Ishikawa (cell line): Measurements from ENCODE around the gene CCSER1.

Experiments
- EP300 ChIP-seq: IDR thresholded peaks from 2 replicates; pipeline ENCODE4 v1.6.1; 2012; ENCODE audit warnings: borderline replicate concordance
- MAX ChIP-seq: IDR thresholded peaks from 2 replicates; pipeline ENCODE4 v1.6.1; 2012
- RAD21 ChIP-seq: IDR thresholded peaks from 2 replicates; pipeline ENCODE4 v1.6.1; 2012; ENCODE audit warnings: low read depth
- REST ChIP-seq: IDR thresholded peaks from 2 replicates; pipeline ENCODE4 v1.6.1; 2012; ENCODE audit warnings: low read depth, mild to moderate bottlenecking
- TAF1 ChIP-seq: IDR thresholded peaks from 2 replicates; pipeline ENCODE4 v1.6.1; 2012; ENCODE audit warnings: low read depth, mild to moderate bottlenecking
- TCF12 ChIP-seq: IDR thresholded peaks from 2 replicates; pipeline ENCODE4 v1.6.1; 2012; ENCODE audit warnings: low read depth
- YY1 ChIP-seq: IDR thresholded peaks from 2 replicates; pipeline ENCODE4 v1.6.1; 2012; ENCODE audit warnings: low read depth
- ZBTB7A ChIP-seq: IDR thresholded peaks from 2 replicates; pipeline ENCODE4 v1.6.1; 2012; ENCODE audit warnings: low read depth

- TF ChIP-seq RAD21 (no peak), MAX (no peak), YY1 (no peak), REST (no peak), TAF1 (no peak), EP300 (no peak), ZBTB7A (no peak), TCF12 (no peak)
Observed at GRCh38 chr4:91076147-91076546, 949.0 kb downstream of the CCSER1 start.
